SK-N-SH (cell line): ENCODE results near the gene KCNE3. TPM values are rescaled to one million over a fixed set of nuclear protein-coding genes. Genes with fewer than 3 reads are reported as not detected.

Source experiments
- CTCF ChIA-PET: fragments of 300-600, 350-600 bp; formaldehyde crosslinking; extraction: SDS; loops from one replicate; lab custom pipeline; 2021; lab: Yijun Ruan, JAX
- POLR2A ChIA-PET: fragments of 350-600 bp; sonication (Branson Sonifier 250); formaldehyde crosslinking; extraction: SDS; loops from one replicate; lab custom pipeline; 2020; ENCODE audit warnings: antibody characterized with exemption, inconsistent platforms; lab: Yijun Ruan, JAX
- DNase-seq: peaks from one replicate; pipeline ENCODE4 v3.0.0; 2012
- H2AFZ ChIP-seq: fragments of 200-600 bp; sonication (generic); 2 replicates; pipeline ENCODE4 v1.8.1; 2016; ENCODE audit warnings: antibody characterized with exemption, mild to moderate bottlenecking, low read depth
- H3F3A ChIP-seq: fragments of 200-600 bp; sonication (generic); replicated peaks from 2 replicates; pipeline ENCODE3; 2016; ENCODE audit warnings: antibody characterized with exemption, mild to moderate bottlenecking; ENCODE audit not compliant: insufficient read depth
- H3K27ac ChIP-seq, 2 experiments: fragments of 200-500 bp in 1 of 2; fragments of 200-600 bp in 1 of 2; sonication (Bioruptor generic) in 1 of 2; sonication (generic), shearing (Covaris generic) in 1 of 2; 2 replicates each; pipeline versions ENCODE4 v1.5.1 to v1.6.1; 2014 to 2016; ENCODE audit warnings: low read depth in 2 of 2, inconsistent platforms in 1 of 2, low read length in 1 of 2, mild to moderate bottlenecking in 1 of 2, mixed read lengths in 1 of 2
- H3K27me3 ChIP-seq: fragments of 200-600 bp; sonication (generic), shearing (Covaris generic); 2 replicates; pipeline ENCODE4 v1.6.1; 2016; ENCODE audit warnings: mixed run types; ENCODE audit not compliant: insufficient read depth
- H3K36me3 ChIP-seq, 2 experiments: fragments of 200-500 bp in 1 of 2; fragments of 200-600 bp in 1 of 2; sonication (Bioruptor generic) in 1 of 2; sonication (generic) in 1 of 2; replicated peaks in 1 of 2; 2 replicates each; pipeline versions ENCODE3 to v1.5.1; 2014 to 2016; ENCODE audit warnings: low read length in 1 of 2, mild to moderate bottlenecking in 1 of 2; ENCODE audit not compliant: insufficient read depth in 2 of 2, control insufficient read depth in 1 of 2
- H3K4me1 ChIP-seq, 2 experiments: fragments of 200-500 bp in 1 of 2; fragments of 200-600 bp in 1 of 2; sonication (Bioruptor generic) in 1 of 2; sonication (generic), shearing (Covaris generic) in 1 of 2; 2 replicates each; pipeline versions ENCODE4 v1.5.1 to v1.6.1; 2014 to 2016; ENCODE audit warnings: low read depth in 1 of 2, low read length in 1 of 2, mixed run types in 1 of 2; ENCODE audit not compliant: insufficient read depth in 2 of 2, control insufficient read depth in 1 of 2
- H3K4me2 ChIP-seq: fragments of 200-600 bp; sonication (generic), shearing (Covaris generic); 2 replicates; pipeline ENCODE4 v1.6.1; 2017; ENCODE audit warnings: mixed run types
- H3K4me3 ChIP-seq, 2 experiments: fragments of 200-500 bp in 1 of 2; fragments of 200-600 bp in 1 of 2; sonication (Bioruptor generic) in 1 of 2; sonication (generic), shearing (Covaris generic) in 1 of 2; 2 replicates each; pipeline versions ENCODE4 v1.5.1 to v1.8.1; 2014 to 2016; ENCODE audit warnings: low read depth in 2 of 2, inconsistent platforms in 1 of 2, low read length in 1 of 2, mild to moderate bottlenecking in 1 of 2, mixed read lengths in 1 of 2, moderate library complexity in 1 of 2
- H3K79me2 ChIP-seq: fragments of 200-600 bp; sonication (generic); 2 replicates; pipeline ENCODE4 v1.8.1; 2017; ENCODE audit warnings: mild to moderate bottlenecking; ENCODE audit not compliant: insufficient read depth
- H3K9ac ChIP-seq: fragments of 200-600 bp; sonication (generic); 2 replicates; pipeline ENCODE4 v1.6.1; 2017; ENCODE audit warnings: mixed run types
- H3K9me2 ChIP-seq: fragments of 200-600 bp; sonication (generic); 2 replicates; pipeline ENCODE4 v1.6.1; 2017; ENCODE audit warnings: mixed run types
- H3K9me3 ChIP-seq: fragments of 200-600 bp; sonication (generic); 2 replicates; pipeline ENCODE4 v1.6.1; 2017; ENCODE audit warnings: mixed run types, mild to moderate bottlenecking, moderate library complexity
- H4K20me1 ChIP-seq: fragments of 200-600 bp; sonication (generic); 2 replicates; pipeline ENCODE4 v1.6.1; 2017; ENCODE audit warnings: mild to moderate bottlenecking, mixed run types; ENCODE audit not compliant: insufficient read depth
- CHD2 ChIP-seq: fragments of 150-350 bp; IDR thresholded peaks from 2 replicates; pipeline ENCODE4 v1.6.1; 2018; ENCODE audit warnings: low read length; ENCODE audit not compliant: partially characterized antibody
- EZH2phosphoT487 ChIP-seq: fragments of 200-600 bp; sonication (generic); IDR thresholded peaks from 2 replicates; pipeline ENCODE4 v1.6.1; 2017; ENCODE audit warnings: low read depth, mixed run types, mild to moderate bottlenecking, antibody characterized with exemption, moderate library complexity, borderline replicate concordance
- FOSL2 ChIP-seq: IDR thresholded peaks from 2 replicates; pipeline ENCODE4 v1.4.0; 2012; ENCODE audit warnings: low read depth, mild to moderate bottlenecking, moderate library complexity, borderline replicate concordance
- FOXJ3 ChIP-seq: sonication (generic); formaldehyde crosslinking; IDR thresholded peaks from 2 replicates; pipeline ENCODE4 v1.5.1; 2020; ENCODE audit warnings: mild to moderate bottlenecking, missing genetic modification reagents
- MEF2A ChIP-seq: IDR thresholded peaks from 2 replicates; pipeline ENCODE4 v1.4.0; 2012; ENCODE audit warnings: low read depth, borderline replicate concordance
- MXI1 ChIP-seq: IDR thresholded peaks from 2 replicates; pipeline ENCODE4 v1.6.1; 2012; ENCODE audit warnings: mild to moderate bottlenecking, low read depth, low read length, improper control_type of control experiment
- NFIC ChIP-seq: IDR thresholded peaks from 2 replicates; pipeline ENCODE4 v1.4.0; 2012; ENCODE audit warnings: borderline replicate concordance
- NRF1 ChIP-seq: IDR thresholded peaks from 2 replicates; pipeline ENCODE4 v1.6.1; 2012; ENCODE audit warnings: low read depth, mild to moderate bottlenecking, low read length
- POLR2AphosphoS5 ChIP-seq: IDR thresholded peaks from 2 replicates; pipeline ENCODE4 v1.6.1; 2012; ENCODE audit warnings: low read depth, low read length
- RCOR1 ChIP-seq: fragments of 150-350 bp; IDR thresholded peaks from 2 replicates; pipeline ENCODE4 v1.6.1; 2017; ENCODE audit warnings: antibody characterized with exemption, low read length
- RXRA ChIP-seq: IDR thresholded peaks from 2 replicates; pipeline ENCODE4 v1.4.0; 2012; ENCODE audit warnings: low read depth, mild to moderate bottlenecking, borderline replicate concordance
- SIN3A ChIP-seq: IDR thresholded peaks from 2 replicates; pipeline ENCODE4 v1.6.1; 2012; ENCODE audit warnings: low read depth, mild to moderate bottlenecking, low read length, moderate library complexity, borderline replicate concordance
- SMC3 ChIP-seq: IDR thresholded peaks from 2 replicates; pipeline ENCODE4 v1.6.1; 2012; ENCODE audit warnings: low read depth, low read length, improper control_type of control experiment
- TAF1 ChIP-seq: IDR thresholded peaks from 2 replicates; pipeline ENCODE4 v1.6.1; 2012; ENCODE audit warnings: low read depth, mild to moderate bottlenecking, low read length, moderate library complexity, borderline replicate concordance
- TEAD4 ChIP-seq: IDR thresholded peaks from 2 replicates; pipeline ENCODE4 v1.4.0; 2012; ENCODE audit warnings: mild to moderate bottlenecking, borderline replicate concordance; ENCODE audit not compliant: insufficient read depth
- YY1 ChIP-seq: IDR thresholded peaks from 2 replicates; pipeline ENCODE4 v1.4.0; 2012; ENCODE audit warnings: low read depth, mild to moderate bottlenecking
- polyA plus RNA-seq, 3 experiments: library from polyadenylated mRNA; depleted of rRNA; stranded (reverse); fragments of >200 nt; gene quantifications; 2 replicates each; pipeline ENCODE4 v1.2.3, GENCODE V29; 2012
- TF ChIP-seq, protein P1 (sequence below): fragments of 200-600 bp; sonication (generic); IDR thresholded peaks from 2 replicates; pipeline ENCODE4 v1.6.1; 2017; ENCODE audit warnings: antibody characterized with exemption, mild to moderate bottlenecking, moderate library complexity
- TF ChIP-seq, protein P2 (sequence below): IDR thresholded peaks from 2 replicates; pipeline ENCODE4; 2012
- TF ChIP-seq, protein P3 (sequence below): fragments of 150-350 bp; IDR thresholded peaks from 2 replicates; pipeline ENCODE4 v1.6.1; 2016; ENCODE audit warnings: mild to moderate bottlenecking, low read depth, low read length

Gene KCNE3
- polyA plus RNA-seq, 1 of the 3 experiments (the other 2 are of a cell fraction), result not detected

DNA sequence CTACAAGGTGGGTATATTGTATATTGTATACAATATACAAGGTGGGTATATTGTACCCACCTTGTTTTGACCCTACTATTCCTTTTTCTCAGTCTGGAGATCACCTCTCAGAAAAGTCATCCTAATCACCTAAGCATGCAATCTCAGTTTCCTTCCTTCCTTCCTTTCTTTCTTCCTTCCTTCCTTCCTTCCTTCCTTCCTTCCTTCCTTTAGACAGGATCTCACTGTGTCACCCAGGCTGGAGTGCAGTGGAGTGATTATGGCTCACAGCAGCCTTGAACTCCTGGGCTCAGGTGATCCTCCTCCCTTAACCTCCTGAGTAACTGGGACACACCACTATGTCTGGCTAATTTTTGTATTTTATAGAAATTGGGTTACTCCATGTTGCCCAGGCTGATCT, 1.2 kb upstream of the KCNE3 start:
- Histone ChIP-seq H4K20me1 (no peaks in the 10 kb centered on the region), H3K36me3 (no peaks in the 10 kb centered on the region), H3K27me3 (no peaks in the 10 kb centered on the region; the same call in 1 of the 2 replicates), H3K79me2 (no peaks in the 10 kb centered on the region), H3K9me3 (no peaks in the 10 kb centered on the region), H2AFZ (no peak overlapping the region), H3K4me3 (no peak overlapping the region), H3K9me2 (no peaks in the 10 kb centered on the region), H3K4me2 (no peak overlapping the region), H3K4me1 (peaks cover 0 to 2% of the 10 kb centered on the region in 2 experiments; a peak in 2 of 4 replicates), H3F3A (no peaks in the 10 kb centered on the region), H3K27ac (no peak overlapping the region), H3K9ac (no peak overlapping the region)
- no peak for DNase-seq
- ChIA-PET POLR2A (interaction anchor here (0.7 kb wide), 1 partner anchor 70 kb away, joined by 3 read pairs; the partner anchor contains the start of gene PGM2L1), CTCF (interaction anchor here (1.4 to 1.5 kb wide), 2 partner anchors 15 to 102 kb away, joined by 3 read pairs; no protein-coding TSS in a partner anchor)
- TF ChIP-seq YY1 (no peak), TAF1 (no peak), TEAD4 (no peak), MEF2A (no peak), RXRA (no peak), SMC3 (no peak), SIN3A (no peak), POLR2AphosphoS5 (no peak), FOXJ3 (no peak), MXI1 (no peak), EZH2phosphoT487 (no peak), NFIC (no peak), RCOR1 (no peak), CHD2 (no peak), FOSL2 (no peak), NRF1 (no peak)
- TF ChIP-seq, protein P1, sequence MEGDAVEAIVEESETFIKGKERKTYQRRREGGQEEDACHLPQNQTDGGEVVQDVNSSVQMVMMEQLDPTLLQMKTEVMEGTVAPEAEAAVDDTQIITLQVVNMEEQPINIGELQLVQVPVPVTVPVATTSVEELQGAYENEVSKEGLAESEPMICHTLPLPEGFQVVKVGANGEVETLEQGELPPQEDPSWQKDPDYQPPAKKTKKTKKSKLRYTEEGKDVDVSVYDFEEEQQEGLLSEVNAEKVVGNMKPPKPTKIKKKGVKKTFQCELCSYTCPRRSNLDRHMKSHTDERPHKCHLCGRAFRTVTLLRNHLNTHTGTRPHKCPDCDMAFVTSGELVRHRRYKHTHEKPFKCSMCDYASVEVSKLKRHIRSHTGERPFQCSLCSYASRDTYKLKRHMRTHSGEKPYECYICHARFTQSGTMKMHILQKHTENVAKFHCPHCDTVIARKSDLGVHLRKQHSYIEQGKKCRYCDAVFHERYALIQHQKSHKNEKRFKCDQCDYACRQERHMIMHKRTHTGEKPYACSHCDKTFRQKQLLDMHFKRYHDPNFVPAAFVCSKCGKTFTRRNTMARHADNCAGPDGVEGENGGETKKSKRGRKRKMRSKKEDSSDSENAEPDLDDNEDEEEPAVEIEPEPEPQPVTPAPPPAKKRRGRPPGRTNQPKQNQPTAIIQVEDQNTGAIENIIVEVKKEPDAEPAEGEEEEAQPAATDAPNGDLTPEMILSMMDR, result no peak
- TF ChIP-seq, protein P2, sequence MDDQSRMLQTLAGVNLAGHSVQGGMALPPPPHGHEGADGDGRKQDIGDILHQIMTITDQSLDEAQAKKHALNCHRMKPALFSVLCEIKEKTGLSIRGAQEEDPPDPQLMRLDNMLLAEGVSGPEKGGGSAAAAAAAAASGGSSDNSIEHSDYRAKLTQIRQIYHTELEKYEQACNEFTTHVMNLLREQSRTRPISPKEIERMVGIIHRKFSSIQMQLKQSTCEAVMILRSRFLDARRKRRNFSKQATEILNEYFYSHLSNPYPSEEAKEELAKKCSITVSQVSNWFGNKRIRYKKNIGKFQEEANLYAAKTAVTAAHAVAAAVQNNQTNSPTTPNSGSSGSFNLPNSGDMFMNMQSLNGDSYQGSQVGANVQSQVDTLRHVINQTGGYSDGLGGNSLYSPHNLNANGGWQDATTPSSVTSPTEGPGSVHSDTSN, result no peak
- TF ChIP-seq, protein P3, sequence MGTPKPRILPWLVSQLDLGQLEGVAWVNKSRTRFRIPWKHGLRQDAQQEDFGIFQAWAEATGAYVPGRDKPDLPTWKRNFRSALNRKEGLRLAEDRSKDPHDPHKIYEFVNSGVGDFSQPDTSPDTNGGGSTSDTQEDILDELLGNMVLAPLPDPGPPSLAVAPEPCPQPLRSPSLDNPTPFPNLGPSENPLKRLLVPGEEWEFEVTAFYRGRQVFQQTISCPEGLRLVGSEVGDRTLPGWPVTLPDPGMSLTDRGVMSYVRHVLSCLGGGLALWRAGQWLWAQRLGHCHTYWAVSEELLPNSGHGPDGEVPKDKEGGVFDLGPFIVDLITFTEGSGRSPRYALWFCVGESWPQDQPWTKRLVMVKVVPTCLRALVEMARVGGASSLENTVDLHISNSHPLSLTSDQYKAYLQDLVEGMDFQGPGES, result no peak
